ENCODE results near the gene KCNK6. TPM values are rescaled to one million over a fixed set of nuclear protein-coding genes. Genes with fewer than 3 reads are reported as not detected.
A peak's percentile ranks its signal among the peaks of the same experiment; 100 is the strongest.

The KCNK6 gene
- total and polyA plus RNA-seq, 4 donors = 3.0 to 10.8 (median 8.5) TPM

- peak overlapping the region; percentile 16 for H3K4me3 ChIP-seq
- H3K36me3 ChIP-seq (ENCODE audit: control insufficient read depth in 4 of 4, insufficient read depth in 4 of 4, low read length in 4 of 4) = peaks cover 0 to 15% (median 0%) of the 10 kb centered on the region in 4 donors
- ATAC-seq (ENCODE audit: insufficient read depth, low FRiP score) = no peak
- no peak overlapping the region for H3K9ac ChIP-seq (ENCODE audit: insufficient read depth in 1 of 2, low read length in 2 of 2)
- no peak for TF ChIP-seq CTCF (IDR thresholded peaks at IDR 0.05; ENCODE audit: control extremely low read depth, extremely low read depth)
- 87 to 92% methylated on average over 5 of the region's 5 CpGs for WGBS, 2 donors
- no peaks in the 10 kb centered on the region for H3K27me3 ChIP-seq (ENCODE audit: control insufficient read depth in 3 of 3, insufficient read depth in 3 of 3, low read length in 2 of 3)
- H3K4me1 ChIP-seq (ENCODE audit: control insufficient read depth in 5 of 5, insufficient read depth in 5 of 5, low read length in 5 of 5) = peaks cover 0 to 21% (median 7%) of the 10 kb centered on the region in 5 donors
- DNase-seq = no peak
- no peaks in the 10 kb centered on the region for H3K9me3 ChIP-seq (ENCODE audit: control insufficient read depth in 4 of 4, insufficient read depth in 3 of 4, low read length in 3 of 4)
- H3K27ac ChIP-seq (ENCODE audit: low read depth in 1 of 2, low read length in 1 of 2) = no peak overlapping the region
Observed at GRCh38 chr19:38285567-38285966, 34.1 kb upstream of the KCNK6 start.

DNA sequence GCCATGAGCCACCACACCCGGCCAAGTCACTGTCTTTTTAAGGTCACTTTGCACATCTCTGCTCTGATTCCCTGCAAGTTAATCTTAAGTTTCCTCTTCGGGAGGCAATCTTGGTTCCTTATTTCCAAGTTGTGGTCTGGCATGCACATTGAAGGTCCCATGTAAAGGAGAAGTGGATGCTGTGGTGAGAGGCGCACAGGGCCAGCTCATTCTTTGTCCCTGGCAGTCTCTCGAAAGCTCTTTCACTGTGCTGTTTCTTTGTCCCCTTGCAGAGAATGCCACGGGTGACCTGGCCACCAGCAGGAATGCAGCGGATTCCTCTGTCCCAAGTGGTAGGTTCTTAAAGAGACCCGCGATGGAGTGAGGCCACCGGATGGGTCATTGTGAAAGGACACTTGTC, 32.0 kb upstream of the KCNK6 start:
- H3K4me3 ChIP-seq = no peak overlapping the region
- no peak overlapping the region for H3K27ac ChIP-seq (ENCODE audit: low read depth in 1 of 2, low read length in 1 of 2)
- H3K4me1 ChIP-seq (ENCODE audit: control insufficient read depth in 5 of 5, insufficient read depth in 5 of 5, low read length in 5 of 5) = peaks cover 0 to 37% (median 11%) of the 10 kb centered on the region in 5 donors
- TF ChIP-seq CTCF (IDR thresholded peaks at IDR 0.05; ENCODE audit: control extremely low read depth, extremely low read depth) = no peak
- DNase-seq (peak in 1 of 3 donors; percentile 26), ATAC-seq (ENCODE audit: insufficient read depth, low FRiP score) (no peak)
- H3K9me3 ChIP-seq (ENCODE audit: control insufficient read depth in 4 of 4, insufficient read depth in 3 of 4, low read length in 3 of 4) = no peaks in the 10 kb centered on the region
- no peaks in the 10 kb centered on the region for H3K27me3 ChIP-seq (ENCODE audit: control insufficient read depth in 3 of 3, insufficient read depth in 3 of 3, low read length in 2 of 3)
- peaks cover 0 to 20% (median 0%) of the 10 kb centered on the region in 4 donors for H3K36me3 ChIP-seq (ENCODE audit: control insufficient read depth in 4 of 4, insufficient read depth in 4 of 4, low read length in 4 of 4)
- H3K9ac ChIP-seq (ENCODE audit: insufficient read depth in 1 of 2, low read length in 2 of 2) = no peak overlapping the region
- 39 to 60% methylated on average over 9 of the region's 9 CpGs for WGBS, 2 donors

DNA sequence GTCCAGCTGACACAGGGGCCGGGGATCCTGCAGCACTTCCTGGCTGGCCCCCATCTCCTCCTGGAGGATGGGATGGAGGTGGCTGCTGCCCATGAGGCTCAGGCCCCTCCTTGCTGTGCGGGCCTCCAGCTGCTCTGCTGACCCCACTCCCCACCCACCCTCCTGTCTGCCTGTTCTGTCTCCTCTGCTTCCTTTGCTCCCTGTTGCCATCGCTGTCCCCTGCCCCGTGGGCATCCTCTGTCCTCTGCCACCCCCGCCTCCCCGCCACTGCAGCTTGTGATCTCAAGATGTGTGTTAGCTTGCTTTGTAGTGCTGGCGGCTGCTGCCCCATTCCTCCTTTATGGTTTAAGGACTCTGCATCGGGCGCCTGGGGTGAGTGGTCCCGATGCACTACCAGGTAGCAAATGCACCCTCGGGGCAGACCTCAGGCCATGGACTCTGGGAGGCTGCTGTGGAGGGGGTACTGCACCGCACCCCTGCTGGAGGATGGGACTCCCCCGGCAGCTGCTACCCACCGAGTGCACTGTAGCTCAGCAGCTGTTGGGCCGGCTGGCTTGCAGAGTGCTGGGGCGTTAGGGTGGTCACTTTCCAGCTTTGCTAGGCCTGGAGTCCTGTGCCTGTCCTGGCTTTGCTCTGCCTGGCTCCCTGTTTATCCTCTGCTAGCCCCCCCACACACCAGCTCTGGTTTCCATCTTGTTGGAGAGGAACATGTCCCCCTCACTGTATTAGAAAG, 31.4 kb upstream of the KCNK6 start:
- 88 to 91% methylated on average over 16 of the region's 16 CpGs for WGBS, 2 donors

More for the DNA sequence above, 31.4 kb upstream of the KCNK6 start:
- ATAC-seq (ENCODE audit: insufficient read depth, low FRiP score) = no peak
- DNase-seq = peak in 1 of 3 donors; percentile 23
- H3K4me1 ChIP-seq (ENCODE audit: control insufficient read depth in 5 of 5, insufficient read depth in 5 of 5, low read length in 5 of 5) = peaks cover 0 to 37% (median 11%) of the 10 kb centered on the region in 5 donors
- H3K27me3 ChIP-seq (ENCODE audit: control insufficient read depth in 3 of 3, insufficient read depth in 3 of 3, low read length in 2 of 3) = no peaks in the 10 kb centered on the region
- TF ChIP-seq CTCF (IDR thresholded peaks at IDR 0.05; ENCODE audit: control extremely low read depth, extremely low read depth) = no peak
- no peak overlapping the region for H3K27ac ChIP-seq (ENCODE audit: low read depth in 1 of 2, low read length in 1 of 2)
- peaks cover 0 to 20% (median 0%) of the 10 kb centered on the region in 4 donors for H3K36me3 ChIP-seq (ENCODE audit: control insufficient read depth in 4 of 4, insufficient read depth in 4 of 4, low read length in 4 of 4)
- no peaks in the 10 kb centered on the region for H3K9me3 ChIP-seq (ENCODE audit: control insufficient read depth in 4 of 4, insufficient read depth in 3 of 4, low read length in 3 of 4)
- no peak overlapping the region for H3K4me3 ChIP-seq
- no peak overlapping the region for H3K9ac ChIP-seq (ENCODE audit: insufficient read depth in 1 of 2, low read length in 2 of 2)

Measured in lung (tissue), 12 donors.